ENCODE data around the gene SNX4. TPM values are rescaled to one million over a fixed set of nuclear protein-coding genes. Genes with fewer than 3 reads are reported as not detected.

Gene SNX4
- total and polyA plus RNA-seq, 2 of the 8 experiments (the other 6 are each of a cell fraction or from before 2014, with no cell fraction given): 7.2 to 23.1 TPM

GRCh38 chr3:125406070-125406469 lies 113.9 kb downstream of the SNX4 start (continued):
- TF ChIP-seq, protein P1, sequence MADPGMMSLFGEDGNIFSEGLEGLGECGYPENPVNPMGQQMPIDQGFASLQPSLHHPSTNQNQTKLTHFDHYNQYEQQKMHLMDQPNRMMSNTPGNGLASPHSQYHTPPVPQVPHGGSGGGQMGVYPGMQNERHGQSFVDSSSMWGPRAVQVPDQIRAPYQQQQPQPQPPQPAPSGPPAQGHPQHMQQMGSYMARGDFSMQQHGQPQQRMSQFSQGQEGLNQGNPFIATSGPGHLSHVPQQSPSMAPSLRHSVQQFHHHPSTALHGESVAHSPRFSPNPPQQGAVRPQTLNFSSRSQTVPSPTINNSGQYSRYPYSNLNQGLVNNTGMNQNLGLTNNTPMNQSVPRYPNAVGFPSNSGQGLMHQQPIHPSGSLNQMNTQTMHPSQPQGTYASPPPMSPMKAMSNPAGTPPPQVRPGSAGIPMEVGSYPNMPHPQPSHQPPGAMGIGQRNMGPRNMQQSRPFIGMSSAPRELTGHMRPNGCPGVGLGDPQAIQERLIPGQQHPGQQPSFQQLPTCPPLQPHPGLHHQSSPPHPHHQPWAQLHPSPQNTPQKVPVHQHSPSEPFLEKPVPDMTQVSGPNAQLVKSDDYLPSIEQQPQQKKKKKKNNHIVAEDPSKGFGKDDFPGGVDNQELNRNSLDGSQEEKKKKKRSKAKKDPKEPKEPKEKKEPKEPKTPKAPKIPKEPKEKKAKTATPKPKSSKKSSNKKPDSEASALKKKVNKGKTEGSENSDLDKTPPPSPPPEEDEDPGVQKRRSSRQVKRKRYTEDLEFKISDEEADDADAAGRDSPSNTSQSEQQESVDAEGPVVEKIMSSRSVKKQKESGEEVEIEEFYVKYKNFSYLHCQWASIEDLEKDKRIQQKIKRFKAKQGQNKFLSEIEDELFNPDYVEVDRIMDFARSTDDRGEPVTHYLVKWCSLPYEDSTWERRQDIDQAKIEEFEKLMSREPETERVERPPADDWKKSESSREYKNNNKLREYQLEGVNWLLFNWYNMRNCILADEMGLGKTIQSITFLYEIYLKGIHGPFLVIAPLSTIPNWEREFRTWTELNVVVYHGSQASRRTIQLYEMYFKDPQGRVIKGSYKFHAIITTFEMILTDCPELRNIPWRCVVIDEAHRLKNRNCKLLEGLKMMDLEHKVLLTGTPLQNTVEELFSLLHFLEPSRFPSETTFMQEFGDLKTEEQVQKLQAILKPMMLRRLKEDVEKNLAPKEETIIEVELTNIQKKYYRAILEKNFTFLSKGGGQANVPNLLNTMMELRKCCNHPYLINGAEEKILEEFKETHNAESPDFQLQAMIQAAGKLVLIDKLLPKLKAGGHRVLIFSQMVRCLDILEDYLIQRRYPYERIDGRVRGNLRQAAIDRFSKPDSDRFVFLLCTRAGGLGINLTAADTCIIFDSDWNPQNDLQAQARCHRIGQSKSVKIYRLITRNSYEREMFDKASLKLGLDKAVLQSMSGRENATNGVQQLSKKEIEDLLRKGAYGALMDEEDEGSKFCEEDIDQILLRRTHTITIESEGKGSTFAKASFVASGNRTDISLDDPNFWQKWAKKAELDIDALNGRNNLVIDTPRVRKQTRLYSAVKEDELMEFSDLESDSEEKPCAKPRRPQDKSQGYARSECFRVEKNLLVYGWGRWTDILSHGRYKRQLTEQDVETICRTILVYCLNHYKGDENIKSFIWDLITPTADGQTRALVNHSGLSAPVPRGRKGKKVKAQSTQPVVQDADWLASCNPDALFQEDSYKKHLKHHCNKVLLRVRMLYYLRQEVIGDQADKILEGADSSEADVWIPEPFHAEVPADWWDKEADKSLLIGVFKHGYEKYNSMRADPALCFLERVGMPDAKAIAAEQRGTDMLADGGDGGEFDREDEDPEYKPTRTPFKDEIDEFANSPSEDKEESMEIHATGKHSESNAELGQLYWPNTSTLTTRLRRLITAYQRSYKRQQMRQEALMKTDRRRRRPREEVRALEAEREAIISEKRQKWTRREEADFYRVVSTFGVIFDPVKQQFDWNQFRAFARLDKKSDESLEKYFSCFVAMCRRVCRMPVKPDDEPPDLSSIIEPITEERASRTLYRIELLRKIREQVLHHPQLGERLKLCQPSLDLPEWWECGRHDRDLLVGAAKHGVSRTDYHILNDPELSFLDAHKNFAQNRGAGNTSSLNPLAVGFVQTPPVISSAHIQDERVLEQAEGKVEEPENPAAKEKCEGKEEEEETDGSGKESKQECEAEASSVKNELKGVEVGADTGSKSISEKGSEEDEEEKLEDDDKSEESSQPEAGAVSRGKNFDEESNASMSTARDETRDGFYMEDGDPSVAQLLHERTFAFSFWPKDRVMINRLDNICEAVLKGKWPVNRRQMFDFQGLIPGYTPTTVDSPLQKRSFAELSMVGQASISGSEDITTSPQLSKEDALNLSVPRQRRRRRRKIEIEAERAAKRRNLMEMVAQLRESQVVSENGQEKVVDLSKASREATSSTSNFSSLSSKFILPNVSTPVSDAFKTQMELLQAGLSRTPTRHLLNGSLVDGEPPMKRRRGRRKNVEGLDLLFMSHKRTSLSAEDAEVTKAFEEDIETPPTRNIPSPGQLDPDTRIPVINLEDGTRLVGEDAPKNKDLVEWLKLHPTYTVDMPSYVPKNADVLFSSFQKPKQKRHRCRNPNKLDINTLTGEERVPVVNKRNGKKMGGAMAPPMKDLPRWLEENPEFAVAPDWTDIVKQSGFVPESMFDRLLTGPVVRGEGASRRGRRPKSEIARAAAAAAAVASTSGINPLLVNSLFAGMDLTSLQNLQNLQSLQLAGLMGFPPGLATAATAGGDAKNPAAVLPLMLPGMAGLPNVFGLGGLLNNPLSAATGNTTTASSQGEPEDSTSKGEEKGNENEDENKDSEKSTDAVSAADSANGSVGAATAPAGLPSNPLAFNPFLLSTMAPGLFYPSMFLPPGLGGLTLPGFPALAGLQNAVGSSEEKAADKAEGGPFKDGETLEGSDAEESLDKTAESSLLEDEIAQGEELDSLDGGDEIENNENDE (IDR thresholded peaks at IDR 0.05; ENCODE audit: insufficient replicate concordance, low read length): no peak
- no peak for TF ChIP-seq SP4 (IDR thresholded peaks at IDR 0.05; ENCODE audit: low read length)
- no peak for TF ChIP-seq SIN3A (conservative IDR thresholded peaks at IDR 0.05 in 1 of 2, IDR thresholded peaks at IDR 0.05 in 1 of 2; ENCODE audit: low read depth in 1 of 2, low read length in 2 of 2)
- no peak for TF ChIP-seq CBX5 (IDR thresholded peaks at IDR 0.05; ENCODE audit: low read depth, low read length)
- no peak for TF ChIP-seq POLR2A (IDR thresholded peaks at IDR 0.05; ENCODE audit: control extremely low read depth in 1 of 2, low read depth in 2 of 2, low read length in 2 of 2)
- no peak for TF ChIP-seq ATF2 (IDR thresholded peaks at IDR 0.05; ENCODE audit: low read length)
- no peak for TF ChIP-seq BRCA1 (IDR thresholded peaks at IDR 0.05; ENCODE audit: low read depth, low read length)
- TF ChIP-seq KDM5A (IDR thresholded peaks at IDR 0.05; ENCODE audit: low read length): no peak
- TF ChIP-seq, protein P2, sequence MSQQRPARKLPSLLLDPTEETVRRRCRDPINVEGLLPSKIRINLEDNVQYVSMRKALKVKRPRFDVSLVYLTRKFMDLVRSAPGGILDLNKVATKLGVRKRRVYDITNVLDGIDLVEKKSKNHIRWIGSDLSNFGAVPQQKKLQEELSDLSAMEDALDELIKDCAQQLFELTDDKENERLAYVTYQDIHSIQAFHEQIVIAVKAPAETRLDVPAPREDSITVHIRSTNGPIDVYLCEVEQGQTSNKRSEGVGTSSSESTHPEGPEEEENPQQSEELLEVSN (IDR thresholded peaks at IDR 0.05): no peak
- TF ChIP-seq CEBPB (IDR thresholded peaks at IDR 0.05; ENCODE audit: low read depth, low read length): no peak
